ENCODE data around the gene PRDM4.

The PRDM4 gene, protein sequence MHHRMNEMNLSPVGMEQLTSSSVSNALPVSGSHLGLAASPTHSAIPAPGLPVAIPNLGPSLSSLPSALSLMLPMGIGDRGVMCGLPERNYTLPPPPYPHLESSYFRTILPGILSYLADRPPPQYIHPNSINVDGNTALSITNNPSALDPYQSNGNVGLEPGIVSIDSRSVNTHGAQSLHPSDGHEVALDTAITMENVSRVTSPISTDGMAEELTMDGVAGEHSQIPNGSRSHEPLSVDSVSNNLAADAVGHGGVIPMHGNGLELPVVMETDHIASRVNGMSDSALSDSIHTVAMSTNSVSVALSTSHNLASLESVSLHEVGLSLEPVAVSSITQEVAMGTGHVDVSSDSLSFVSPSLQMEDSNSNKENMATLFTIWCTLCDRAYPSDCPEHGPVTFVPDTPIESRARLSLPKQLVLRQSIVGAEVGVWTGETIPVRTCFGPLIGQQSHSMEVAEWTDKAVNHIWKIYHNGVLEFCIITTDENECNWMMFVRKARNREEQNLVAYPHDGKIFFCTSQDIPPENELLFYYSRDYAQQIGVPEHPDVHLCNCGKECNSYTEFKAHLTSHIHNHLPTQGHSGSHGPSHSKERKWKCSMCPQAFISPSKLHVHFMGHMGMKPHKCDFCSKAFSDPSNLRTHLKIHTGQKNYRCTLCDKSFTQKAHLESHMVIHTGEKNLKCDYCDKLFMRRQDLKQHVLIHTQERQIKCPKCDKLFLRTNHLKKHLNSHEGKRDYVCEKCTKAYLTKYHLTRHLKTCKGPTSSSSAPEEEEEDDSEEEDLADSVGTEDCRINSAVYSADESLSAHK

DNA sequence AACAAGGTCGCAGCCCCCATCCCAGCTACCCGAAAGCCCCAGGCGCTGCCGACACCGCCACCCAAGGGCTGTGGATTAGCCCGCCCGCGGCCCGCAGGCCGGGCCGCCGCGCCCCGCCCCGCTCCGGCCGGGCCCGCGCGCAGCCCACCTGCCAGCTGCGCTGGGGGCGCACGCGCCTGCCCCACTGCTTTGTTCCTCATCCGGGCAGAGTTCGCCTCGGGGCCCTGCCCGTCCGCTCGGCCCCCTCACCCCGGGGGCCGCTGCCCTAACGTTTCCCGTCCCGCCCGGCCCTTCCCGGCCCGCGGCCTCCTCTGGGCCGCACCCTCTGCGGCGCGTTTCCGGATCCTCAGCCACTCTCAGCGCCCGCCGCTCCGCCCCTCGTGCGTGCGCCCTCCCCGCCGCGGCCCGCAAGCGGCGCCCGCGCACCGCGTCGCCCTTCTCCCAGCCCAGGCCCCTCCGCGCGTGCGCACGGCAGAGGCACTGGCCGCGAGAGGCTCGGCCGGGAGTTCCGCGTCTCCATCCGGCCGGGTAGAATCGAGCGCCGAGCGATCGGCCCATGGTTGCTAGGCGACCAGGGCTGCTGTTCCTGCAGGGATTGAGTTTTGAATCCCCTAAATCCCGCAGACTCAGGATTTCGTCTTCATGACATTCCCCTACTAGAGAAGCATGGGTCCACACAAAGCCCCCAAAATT lies at the start of gene PRDM4:
Gene PRDM4 (minus strand): TSS at position 329 of the 693 bp plus-strand sequence. CDS start 622 bp downstream, outside the sequence.
- no peaks in the 10 kb centered on the region for H3K9me3 ChIP-seq
- peak within 1 kb of the TSS; percentile 77 for H3K27ac ChIP-seq
- peak within 1 kb of the TSS; percentile 72 for H3K4me3 ChIP-seq (ENCODE audit: low read depth in 1 of 2, low read length in 1 of 2)
- H3K4me1 ChIP-seq (ENCODE audit: control insufficient read depth in 1 of 2, insufficient read depth in 1 of 2, low read depth in 1 of 2, low read length in 1 of 2): peaks cover 21 to 22% of the 10 kb centered on the region in 2 experiments
- H3K36me3 ChIP-seq: peaks cover 11% of the 10 kb centered on the region
- TF ChIP-seq, protein P1, sequence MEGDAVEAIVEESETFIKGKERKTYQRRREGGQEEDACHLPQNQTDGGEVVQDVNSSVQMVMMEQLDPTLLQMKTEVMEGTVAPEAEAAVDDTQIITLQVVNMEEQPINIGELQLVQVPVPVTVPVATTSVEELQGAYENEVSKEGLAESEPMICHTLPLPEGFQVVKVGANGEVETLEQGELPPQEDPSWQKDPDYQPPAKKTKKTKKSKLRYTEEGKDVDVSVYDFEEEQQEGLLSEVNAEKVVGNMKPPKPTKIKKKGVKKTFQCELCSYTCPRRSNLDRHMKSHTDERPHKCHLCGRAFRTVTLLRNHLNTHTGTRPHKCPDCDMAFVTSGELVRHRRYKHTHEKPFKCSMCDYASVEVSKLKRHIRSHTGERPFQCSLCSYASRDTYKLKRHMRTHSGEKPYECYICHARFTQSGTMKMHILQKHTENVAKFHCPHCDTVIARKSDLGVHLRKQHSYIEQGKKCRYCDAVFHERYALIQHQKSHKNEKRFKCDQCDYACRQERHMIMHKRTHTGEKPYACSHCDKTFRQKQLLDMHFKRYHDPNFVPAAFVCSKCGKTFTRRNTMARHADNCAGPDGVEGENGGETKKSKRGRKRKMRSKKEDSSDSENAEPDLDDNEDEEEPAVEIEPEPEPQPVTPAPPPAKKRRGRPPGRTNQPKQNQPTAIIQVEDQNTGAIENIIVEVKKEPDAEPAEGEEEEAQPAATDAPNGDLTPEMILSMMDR (IDR thresholded peaks at IDR 0.05): peak; percentile 78
- no peaks in the 10 kb centered on the region for H3K27me3 ChIP-seq

DNA sequence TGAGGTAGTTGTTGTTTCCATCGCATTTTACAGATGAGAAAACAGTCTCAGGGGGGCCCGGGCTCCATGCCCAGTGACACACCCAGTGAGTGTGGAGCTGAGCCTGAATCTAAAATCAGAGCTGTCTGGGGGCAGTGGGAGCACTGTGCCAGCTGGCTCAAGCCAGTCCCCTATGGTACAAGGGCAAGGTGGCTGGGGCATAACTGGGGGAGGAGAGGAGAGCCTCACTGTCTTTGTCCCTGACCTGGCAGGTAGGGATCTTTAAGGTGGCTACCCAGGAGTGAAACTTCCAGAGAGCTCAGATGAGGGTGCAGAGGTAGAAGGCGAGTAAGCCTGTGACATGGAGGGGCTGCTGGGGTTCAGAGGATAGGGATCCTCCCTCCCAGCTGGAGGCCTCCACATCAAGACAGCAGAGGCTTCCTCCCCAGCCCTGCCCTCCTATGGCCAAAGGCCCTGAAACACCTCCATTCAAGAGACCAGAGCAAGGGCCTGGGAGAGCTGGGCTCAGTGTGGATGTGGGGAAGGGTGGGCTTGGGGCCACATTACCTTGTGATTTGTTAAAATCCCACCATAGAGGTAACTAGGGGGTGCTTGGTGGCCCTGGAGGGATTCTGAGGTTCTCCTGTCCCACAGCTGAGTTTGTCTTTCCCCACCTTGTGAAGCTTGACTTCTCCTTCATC lies 46.7 kb upstream of the PRDM4 start:
- peaks cover 3% of the 10 kb centered on the region for H3K27me3 ChIP-seq
- no peak overlapping the region for H3K4me3 ChIP-seq (ENCODE audit: low read depth in 1 of 2, low read length in 1 of 2)
- no peaks in the 10 kb centered on the region for H3K4me1 ChIP-seq (ENCODE audit: control insufficient read depth in 1 of 2, insufficient read depth in 1 of 2, low read depth in 1 of 2, low read length in 1 of 2)
- H3K36me3 ChIP-seq: no peaks in the 10 kb centered on the region
- H3K27ac ChIP-seq: no peak overlapping the region
- no peaks in the 10 kb centered on the region for H3K9me3 ChIP-seq
- TF ChIP-seq, protein P1 (IDR thresholded peaks at IDR 0.05): no peak

- TF ChIP-seq, protein P1 (IDR thresholded peaks at IDR 0.05): no peak
- H3K4me1 ChIP-seq (ENCODE audit: control insufficient read depth in 1 of 2, insufficient read depth in 1 of 2, low read depth in 1 of 2, low read length in 1 of 2): no peaks in the 10 kb centered on the region
Observed at GRCh38 chr12:107805488-107806180, 44.7 kb upstream of the PRDM4 start.

DNA sequence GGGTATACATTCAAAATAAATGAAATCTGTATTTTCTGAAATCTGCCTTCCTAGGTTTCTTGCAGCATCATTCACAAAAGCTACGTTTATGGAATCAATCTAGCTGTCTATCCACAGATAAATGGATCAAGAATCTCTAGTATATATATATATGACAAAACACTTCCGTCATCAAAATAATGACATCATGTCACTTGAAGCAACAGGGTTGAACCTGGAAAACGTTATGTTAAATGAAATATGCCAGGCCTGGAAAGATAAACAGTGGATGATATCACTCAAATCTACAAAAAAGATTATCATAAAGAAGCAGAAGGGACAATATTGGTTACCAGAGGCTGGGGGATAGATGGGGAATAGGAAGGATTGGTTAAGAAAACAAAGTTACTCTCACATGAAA lies 42.2 kb upstream of the PRDM4 start:
- peaks cover under 1% of the 10 kb centered on the region for H3K27me3 ChIP-seq
- TF ChIP-seq, protein P1 (IDR thresholded peaks at IDR 0.05): no peak

More at GRCh38 chr12:107805488-107806180, 44.7 kb upstream of the PRDM4 start:
- Histone ChIP-seq H3K36me3 (no peaks in the 10 kb centered on the region), H3K9me3 (no peaks in the 10 kb centered on the region), H3K4me3 (ENCODE audit: low read depth in 1 of 2, low read length in 1 of 2) (no peak overlapping the region), H3K27me3 (peaks cover 3% of the 10 kb centered on the region), H3K27ac (no peak overlapping the region)

More for the DNA sequence above, 42.2 kb upstream of the PRDM4 start:
- Histone ChIP-seq H3K27ac (no peak overlapping the region), H3K4me3 (ENCODE audit: low read depth in 1 of 2, low read length in 1 of 2) (no peak overlapping the region), H3K4me1 (ENCODE audit: control insufficient read depth in 1 of 2, insufficient read depth in 1 of 2, low read depth in 1 of 2, low read length in 1 of 2) (no peaks in the 10 kb centered on the region), H3K9me3 (no peaks in the 10 kb centered on the region), H3K36me3 (no peaks in the 10 kb centered on the region)

Measured in neutrophil (primary cell).